Renal pelvis (tissue), 4 donors: Measurements from ENCODE around the gene F7. TPM values are rescaled to one million over a fixed set of nuclear protein-coding genes. Genes with fewer than 3 reads are reported as not detected.

Experiments
- DNase-seq: peaks from one replicate; pipeline ENCODE4 v3.0.0-alpha.2; 2013
- polyA plus RNA-seq, 3 donors: library from polyadenylated mRNA; unstranded; fragments of 120-200 nt; gene quantifications; one replicate each; pipeline ENCODE4 v1.2.1, GENCODE V29; 2013; ENCODE audit not compliant: insufficient read length in 3 of 3

The F7 gene
- polyA plus RNA-seq, 3 donors, result 4.5 to 5.8 (median 4.8) TPM

DNA sequence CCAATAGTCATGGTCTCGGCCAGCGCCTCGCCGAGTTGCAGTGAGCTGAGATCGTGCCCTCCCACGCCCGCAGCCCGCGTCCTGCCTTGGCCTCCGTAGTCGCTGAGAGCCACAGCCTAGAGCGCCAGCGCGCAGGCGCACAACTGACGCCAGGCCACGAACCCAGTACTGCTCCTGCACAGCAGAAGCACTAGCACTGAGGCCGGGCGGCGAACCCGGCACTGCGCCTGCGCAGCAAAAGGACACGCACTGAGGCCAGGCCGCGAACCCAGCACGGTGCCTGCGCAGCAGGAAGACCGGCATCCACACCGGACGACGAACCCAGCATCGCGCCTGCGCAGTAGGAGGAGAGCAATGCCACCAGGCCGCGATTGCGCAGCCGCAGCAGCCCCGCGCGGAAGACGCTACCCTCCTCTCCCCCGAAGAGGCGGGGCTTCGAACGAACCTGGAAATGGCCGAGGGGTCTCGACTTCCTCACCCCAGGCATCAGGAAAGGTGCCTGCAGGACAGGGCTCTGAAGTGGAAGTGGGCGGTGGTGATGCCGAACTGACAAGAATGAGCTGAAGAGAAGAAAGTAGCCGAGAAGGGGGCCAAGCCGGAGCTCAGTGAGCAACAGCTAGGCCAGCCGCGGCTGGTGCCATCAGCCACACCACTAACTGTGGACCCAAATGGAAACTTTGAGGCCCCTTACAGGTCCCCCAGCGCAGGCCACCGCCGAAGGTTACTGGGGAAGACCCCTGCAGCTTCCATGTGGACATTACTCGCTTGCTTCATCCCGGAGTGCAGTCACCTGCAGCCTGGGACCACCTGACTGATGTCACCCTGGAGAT, 24.5 kb downstream of the F7 start:
- no peak for DNase-seq

DNA sequence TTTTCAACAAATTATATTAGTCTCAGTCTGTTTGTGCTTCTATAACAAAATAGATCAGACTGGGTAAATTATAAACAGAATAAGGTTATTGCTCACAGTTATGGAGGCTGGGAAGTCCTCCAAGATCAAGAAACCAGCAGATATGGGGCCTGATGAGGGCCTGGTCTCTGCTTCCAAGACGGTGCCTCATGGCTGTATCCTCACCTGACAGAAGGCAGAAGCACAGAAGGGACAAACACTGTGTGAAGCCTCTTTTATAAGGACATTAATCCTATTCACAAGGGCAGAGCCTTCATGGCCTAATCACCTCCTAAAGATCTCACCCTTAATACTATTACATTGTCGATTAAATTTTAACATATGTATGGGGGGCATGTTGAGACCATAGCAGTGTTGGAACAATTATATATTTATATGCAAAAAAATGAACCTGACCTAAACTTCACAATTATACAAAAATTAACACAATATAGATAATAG, 29.7 kb downstream of the F7 start:
- no peak for DNase-seq

DNA sequence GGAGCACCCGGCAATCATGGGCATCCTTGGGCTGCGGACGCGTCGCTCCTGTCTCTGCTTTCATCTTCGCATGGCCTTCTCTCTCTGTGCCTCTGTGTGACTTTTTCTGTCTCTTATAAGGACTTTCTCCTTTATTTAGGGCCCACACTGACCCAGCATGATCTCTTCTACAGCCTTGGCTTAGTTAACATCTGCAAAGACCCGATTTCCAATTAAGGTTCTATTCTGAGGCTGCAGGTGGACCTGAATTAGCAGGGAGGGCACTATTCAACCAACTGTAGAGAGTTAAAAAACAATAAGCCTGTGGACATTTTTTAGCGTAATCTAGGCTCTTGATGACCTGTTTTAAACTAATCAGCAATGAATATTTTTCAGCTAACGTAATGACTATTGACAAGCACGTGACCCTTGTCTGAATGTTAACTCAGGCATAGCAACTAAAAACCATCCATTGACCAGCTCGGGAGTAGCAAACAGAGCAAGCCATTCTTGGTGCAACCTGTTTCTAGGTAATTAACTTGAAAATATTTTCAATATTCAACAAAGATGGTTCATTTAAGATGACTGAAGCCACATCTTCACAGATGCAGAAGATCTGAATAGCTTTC, 32.2 kb downstream of the F7 start:
- DNase-seq, result no peak

DNA sequence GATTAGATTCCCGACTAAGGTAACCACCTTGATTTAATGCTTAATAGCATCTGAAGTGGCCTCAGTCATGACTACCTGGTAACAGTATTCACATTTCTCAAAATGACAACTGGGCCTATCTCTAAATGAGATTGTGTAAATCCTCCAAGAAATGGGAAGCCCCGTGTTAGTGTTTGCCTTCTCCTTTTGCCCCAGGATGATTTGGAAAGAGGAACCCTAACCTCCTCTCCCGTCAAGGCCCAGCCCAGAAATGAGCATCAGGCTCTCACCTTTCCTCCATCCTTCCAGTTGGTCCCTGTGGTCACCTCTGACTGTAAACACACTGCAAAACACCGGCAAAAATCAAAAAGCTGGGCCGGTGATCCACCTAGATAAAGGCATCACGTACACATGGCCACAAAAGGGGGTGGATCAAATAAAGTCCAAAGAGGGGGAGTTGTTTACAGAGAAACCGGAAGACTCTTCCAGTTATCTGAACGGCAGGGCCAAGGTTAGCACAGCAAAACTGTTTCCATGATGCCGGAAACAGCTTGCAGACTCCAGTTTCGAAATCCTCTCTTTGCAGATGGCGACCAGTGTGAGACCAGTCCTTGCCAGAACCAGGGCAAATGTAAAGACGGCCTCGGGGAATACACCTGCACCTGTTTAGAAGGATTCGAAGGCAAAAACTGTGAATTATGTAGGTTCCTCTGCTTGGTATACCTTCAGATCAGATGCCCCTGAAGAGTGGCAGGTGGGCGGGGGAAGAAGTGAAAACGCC, 33.4 kb downstream of the F7 start:
- DNase-seq, result no peak

DNA sequence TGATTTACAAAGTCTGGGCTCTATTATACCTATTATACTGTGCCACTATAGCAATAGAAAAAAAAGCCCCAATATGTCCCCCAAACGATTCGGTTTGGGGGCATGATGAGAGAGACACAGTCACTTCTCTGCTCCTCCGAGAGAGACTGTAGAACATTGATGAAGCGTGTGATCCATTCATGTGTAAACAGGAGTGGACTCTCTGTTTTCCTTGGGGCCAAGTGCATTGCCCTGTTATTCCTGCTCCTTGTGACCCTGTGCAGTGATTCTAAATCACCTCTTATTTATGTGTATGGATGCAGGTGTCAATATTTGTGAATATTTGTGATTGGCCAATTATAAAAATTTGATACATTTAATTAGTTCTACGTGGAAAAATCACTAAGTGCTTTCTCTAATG, 34.0 kb downstream of the F7 start:
- DNase-seq, result no peak

DNA sequence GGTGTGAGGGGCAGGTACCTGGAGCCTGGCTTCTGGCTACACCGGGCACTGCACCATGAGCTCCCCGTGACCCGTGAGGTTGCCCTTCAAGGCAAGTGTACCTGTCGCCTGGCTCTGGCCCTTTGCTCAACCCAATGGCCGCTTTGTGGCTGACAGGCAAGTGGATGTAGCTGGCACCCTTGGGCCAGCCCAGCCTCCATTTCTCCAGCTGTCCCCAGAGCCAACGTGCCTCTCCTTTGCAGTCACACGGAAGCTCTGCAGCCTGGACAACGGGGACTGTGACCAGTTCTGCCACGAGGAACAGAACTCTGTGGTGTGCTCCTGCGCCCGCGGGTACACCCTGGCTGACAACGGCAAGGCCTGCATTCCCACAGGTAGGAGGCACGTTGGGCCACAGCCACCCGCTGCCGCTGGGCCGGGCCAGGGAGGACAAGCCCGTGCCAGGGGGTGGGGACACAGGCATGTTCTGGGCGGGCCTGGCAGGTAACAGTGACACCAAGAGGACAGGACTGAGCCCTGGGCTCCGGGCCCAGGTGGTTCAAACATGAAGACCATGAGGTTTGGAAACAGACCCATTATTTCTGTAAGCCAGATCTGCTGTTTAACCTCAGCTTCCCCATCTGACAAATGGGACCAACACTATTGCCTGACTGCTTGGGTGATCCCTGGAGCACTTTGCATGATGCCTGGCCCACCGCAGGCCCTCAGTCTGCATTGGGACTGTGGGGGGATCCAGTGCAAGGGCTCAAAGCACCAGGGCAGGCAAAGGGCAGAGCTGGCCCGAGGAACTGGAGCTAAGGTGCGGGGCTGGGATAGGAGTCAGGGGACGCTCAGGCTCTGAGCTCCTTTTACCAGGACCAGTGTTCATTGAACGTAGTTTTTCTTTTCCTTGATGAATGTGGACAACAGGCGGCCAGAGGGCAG, 35.3 kb downstream of the F7 start:
- no peak for DNase-seq

DNA sequence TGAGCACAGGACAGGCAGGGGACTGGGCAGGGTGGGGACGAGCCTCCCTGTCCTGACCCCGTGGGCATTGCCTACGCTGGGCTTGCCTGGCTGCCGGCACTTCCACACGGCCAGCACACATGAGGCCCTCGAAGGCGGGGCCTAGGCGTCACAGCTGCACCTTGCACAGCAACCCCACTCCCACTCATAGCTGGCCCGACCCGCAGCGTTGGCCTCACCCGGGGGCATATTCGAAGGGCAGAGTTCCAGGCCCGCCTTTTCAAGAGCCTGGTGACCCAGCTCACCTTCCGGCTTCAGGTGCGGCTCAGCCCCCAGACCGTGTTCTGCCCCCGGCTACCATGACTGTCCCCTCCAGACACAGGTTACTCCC, 36.0 kb downstream of the F7 start:
- no peak for DNase-seq

DNA sequence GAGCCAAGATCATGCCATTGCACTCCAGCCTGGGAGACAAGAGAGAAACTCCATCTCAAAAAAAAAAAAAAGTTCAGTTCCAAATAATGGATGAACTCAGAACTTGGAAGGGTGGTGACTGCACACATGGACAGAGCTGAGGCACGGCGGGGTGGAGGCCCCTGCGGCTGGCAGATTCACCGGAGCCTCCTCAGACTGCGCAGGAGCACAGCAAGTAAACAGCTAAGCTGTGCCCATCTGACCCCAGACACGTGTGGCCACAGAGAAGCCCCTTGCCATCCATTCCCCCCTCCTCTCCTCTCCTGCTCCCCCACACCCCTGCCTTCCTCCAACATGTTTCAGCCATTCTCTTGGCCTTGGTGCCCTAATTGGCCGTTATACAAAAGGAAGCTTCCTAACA, 37.3 kb downstream of the F7 start:
- no peak for DNase-seq

DNA sequence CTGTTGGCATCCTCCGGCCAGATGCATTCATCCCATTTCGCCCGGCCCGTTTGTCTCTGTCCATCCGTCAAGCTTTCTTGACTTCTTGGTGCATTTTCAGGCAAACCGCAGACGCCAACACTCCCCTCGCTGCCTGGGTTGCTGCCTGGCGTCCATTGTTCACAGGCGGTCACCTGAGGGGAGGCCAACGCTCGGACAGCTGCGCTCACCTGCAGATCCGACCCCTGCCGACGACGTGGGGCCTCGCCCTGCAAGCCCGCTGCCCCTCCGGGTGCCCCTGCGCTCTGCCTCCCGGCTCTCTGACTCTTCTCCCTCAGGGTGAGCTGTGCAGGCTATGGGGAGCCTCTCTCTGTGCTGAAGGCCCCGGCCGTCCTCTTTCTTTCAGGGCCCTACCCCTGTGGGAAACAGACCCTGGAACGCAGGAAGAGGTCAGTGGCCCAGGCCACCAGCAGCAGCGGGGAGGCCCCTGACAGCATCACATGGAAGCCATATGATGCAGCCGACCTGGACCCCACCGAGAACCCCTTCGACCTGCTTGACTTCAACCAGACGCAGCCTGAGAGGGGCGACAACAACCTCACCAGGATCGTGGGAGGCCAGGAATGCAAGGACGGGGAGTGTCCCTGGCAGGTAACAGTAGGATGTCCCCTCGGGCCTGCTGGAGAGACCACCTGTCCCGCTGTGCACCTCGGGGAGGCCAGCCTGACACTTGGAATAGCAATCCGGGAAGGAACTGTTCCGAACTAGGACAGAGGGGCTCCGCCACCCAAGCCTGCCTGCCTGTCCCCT, 38.1 kb downstream of the F7 start:
- no peak for DNase-seq

DNA sequence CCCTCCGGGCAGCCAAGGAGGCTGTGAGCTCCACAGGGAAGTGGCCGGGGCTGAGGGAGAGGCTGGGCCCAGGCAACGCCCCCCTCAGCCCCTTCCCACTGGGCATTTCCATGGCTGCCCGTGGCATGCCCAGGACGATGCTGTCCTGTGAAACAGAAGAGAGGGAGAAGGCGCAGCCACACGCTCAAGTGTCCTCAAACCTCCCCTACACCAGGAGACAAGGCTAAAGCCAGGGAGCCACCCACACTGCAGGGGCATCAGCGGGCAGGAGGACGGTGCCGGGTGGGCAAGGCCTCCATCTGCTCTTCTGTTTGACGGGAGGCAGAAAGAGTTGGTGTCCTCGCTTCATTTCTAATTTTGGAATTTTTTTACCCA, 38.7 kb downstream of the F7 start:
- DNase-seq, result no peak

DNA sequence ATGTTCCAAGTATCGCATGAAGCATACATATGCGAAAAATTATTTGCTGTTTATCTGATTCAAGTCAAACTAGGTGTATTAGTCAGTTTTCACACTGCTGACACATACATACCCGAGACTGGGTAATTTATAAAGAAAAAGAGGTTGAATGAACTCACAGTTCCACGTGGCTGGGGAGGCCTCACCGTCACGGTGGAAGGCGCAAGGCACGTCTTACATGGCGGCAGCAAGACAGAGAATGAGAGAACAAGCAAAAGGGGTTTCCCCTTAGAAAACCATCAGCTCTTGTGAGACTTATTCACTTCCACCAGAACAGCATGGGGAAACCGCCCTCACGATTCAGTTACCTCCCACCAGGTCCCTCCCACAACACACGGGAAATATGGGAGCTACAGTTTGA, 39.9 kb downstream of the F7 start:
- no peak for DNase-seq

DNA sequence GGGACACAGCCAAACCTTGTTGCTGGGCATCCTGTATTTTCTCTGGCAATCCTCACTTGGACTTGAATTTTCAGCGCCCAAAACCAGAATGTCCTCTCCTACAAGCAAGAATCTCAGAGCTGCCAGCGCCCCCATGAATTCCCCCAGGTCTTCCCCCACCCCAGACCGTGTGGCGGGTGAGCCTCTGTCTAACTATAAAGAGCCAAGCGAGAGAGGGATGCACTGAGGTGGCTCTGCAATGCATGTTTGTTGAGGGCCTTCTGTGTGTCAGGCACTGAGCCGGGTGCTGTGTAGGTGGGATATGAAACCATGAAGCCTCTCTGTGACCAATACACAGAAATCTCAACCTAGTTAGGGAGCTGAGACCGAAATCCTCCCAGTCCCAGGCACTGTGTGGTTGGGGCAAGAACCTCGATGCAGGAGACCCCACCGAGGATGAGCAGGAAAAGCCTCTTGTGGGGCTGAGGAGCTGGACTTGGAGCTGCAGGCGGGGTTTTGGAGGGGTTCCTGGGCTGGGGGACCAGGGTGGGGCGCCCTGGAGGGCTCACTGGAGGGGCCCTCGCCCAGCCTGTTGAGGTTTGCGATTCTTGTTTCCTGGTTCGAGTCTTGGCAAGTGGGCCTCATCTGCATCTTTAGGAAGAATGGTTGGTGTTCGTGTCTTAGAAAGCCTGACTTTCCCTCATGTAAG, 40.5 kb downstream of the F7 start:
- DNase-seq, result no peak

DNA sequence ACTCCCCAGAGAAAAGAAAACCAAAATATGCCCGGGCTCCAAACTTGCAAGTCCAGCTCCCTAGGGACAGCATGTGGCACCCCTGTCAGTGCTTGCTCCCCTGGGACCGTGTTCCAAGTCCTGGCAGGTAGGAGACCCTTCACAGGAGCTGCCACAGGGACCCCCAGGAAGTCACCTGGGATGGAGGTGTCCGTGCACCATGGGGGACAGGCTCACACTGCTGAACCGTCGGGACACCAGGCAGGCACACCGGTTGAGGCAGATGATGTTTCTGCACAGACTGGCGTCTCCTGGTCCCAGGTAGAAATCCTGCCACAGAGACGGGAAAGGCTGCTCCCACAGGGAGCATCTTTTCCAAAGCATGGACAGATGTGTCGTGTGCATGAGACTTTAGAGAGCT, 41.2 kb downstream of the F7 start:
- no peak for DNase-seq

DNA sequence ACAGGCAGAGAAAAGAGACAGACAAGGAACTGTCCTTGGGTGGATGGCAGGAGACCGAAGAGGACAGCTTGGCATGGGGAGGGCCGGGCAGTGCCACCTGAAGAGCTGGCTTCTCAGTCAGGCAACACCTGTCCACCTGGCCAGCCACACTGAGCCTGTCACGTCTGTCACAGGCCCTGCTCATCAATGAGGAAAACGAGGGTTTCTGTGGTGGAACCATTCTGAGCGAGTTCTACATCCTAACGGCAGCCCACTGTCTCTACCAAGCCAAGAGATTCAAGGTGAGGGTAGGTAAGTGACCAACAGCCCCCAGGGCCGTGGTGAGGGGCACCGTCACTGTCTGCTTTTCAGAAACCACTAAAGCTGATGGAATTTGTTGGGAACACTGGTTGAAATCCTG, 41.6 kb downstream of the F7 start:
- DNase-seq, result no peak

DNA sequence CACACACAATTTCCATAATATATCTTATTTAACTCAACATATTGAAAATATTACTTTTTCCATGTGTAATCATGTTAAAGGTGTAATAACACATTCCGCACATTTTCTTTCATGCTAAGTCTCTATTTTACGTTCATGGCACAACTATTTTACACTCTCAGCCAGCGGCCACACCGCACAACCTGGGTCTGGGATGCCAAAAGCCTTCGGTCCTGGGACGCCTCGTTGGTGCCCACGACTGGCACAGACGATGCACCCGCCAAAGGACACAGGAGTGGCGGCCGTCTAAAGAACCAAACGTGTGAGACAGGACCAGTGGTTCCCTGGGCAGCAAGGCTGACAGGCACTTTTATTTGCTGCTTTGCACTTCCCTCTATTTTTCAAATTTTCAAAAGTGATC, 42.8 kb downstream of the F7 start:
- DNase-seq, result no peak

DNA sequence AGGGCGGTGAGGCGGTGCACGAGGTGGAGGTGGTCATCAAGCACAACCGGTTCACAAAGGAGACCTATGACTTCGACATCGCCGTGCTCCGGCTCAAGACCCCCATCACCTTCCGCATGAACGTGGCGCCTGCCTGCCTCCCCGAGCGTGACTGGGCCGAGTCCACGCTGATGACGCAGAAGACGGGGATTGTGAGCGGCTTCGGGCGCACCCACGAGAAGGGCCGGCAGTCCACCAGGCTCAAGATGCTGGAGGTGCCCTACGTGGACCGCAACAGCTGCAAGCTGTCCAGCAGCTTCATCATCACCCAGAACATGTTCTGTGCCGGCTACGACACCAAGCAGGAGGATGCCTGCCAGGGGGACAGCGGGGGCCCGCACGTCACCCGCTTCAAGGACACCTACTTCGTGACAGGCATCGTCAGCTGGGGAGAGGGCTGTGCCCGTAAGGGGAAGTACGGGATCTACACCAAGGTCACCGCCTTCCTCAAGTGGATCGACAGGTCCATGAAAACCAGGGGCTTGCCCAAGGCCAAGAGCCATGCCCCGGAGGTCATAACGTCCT, 43.4 kb downstream of the F7 start:
- no peak for DNase-seq

DNA sequence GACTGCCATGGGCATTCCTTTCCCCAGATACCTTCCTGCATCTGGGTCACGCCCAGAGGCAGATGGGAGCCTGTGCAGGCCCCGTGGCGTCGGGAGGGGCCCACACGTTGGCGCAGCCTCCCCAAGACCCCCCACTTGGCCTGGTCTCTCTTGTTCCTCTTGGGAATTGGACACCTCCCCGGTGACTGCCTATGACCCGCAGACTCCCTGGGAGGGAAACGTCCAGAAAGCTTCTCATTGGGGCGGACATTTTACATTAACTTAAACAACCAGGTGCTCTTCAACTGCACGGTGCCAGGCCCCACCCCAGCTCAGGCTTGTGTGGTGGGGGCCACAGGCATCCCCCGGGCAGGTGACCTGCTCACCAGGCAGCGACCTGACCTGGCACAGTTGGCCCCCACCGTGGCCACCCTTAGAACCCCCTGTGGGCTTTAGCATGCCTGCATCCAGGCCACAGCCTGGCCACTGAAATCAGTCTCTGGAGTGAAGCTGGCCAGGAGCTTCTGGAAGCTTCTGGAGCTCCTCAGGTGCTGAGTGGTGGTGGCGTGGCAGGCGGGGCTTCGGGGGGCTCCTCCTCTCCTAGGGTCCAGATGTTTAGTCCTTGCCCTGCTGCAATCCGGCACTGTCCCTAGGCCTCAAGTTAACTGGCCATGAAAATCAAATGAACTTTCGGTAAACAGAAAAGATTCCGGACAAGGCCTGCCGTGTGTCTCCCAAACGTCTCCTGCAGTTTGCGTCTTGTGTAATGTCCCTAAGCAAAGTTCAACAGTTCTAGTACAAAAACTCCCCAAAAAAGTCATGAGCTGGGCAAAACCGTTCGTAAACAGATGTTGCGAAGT, 44.3 kb downstream of the F7 start:
- no peak for DNase-seq

DNA sequence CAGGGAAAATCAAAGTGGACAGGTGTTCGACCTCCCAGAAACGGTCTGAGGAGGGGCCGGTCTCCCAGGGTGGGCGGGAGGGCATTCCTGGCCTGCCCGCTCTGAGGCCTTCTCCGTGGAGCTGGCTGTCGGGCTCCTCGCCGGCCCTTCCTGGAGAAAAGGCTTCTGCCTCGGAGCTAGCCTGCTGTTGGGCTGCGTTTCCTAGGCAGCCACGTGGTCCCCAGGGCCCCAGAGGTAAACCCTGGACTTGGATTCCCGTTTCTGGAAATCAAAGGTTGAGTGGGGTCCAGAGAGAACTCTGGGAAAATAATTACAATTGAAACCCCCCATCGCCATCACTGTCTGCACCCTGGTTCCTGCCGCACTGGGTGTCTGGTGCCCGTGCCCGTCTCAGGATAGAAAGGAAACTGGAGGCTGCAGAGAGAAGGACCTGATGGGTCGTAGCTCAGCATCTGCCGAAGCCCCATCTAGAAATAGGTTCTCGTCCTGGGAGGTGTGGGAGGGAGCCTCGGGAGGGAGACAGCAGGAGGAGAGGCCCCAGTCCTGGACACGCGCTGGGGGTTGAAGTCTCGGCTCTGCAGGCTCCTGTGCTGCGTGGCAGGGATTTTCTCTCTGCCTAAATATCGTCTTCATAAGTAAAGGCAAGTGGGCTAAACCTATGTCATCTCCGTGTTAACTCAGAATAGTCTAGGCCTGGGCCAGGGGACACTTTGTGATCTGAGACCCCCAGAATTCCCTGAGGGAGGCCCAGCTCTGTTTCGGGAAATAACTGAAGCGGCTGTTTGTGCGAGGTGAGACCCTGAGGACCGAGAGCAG, 45.2 kb downstream of the F7 start:
- DNase-seq, result no peak
